ACHN (cell line): ENCODE data around the gene KLHL3.

Experiments
- DNase-seq: peaks from one replicate; pipeline ENCODE4 v3.0.0-alpha.2; 2015
- in situ Hi-C: cut with HindIII; loops from 2 replicates; pipeline ENCODE4 v1.10.0; 2017; ENCODE audit warnings: low sequenced_read_pairs, low pct_ligation_motif_present, low pct_unique_long_range_greater_than_20kb

The KLHL3 gene

DNA sequence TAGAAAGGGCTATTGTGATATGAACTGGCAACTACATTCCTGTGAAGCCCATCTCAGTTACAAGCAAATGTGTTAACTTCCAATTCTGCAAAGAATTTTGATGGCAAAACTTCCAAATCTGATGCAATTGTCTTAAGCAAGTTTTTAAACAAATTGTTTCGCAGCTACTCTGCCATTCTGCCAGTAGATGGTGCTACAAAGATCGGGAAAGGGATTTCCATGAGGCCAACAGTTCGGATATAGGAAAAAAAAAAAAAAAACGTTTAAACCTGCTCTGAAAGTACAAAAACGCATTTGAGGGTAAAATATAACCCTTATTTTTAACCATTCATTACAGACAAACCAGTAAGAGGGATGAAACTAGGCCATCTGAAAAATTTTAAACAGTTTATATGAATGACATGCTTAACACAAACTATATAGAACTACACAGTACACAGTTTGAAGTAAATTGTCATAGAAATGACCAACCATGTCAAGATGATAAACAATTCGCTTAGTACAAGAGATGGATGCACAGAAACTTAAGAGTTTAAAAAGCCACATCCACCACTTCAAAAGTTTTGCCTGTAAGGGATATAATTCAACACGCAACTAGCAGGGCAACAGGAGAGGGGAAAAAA, 16.1 kb upstream of the KLHL3 start:
- in situ Hi-C loops, result no loop called here
- peak; percentile 72 for DNase-seq

- in situ Hi-C loops, result no loop called here
These were observed 14.5 kb upstream of the KLHL3 start for GRCh38 chr5:137750436-137750835.

GRCh38 chr5:137747848-137748247, 12.0 kb upstream of the KLHL3 start:
- DNase-seq, result no peak
- in situ Hi-C loops, result no loop called here

More at GRCh38 chr5:137750436-137750835, 14.5 kb upstream of the KLHL3 start:
- DNase-seq, result no peak

- in situ Hi-C loops, result no loop called here
These were observed 7.2 kb upstream of the KLHL3 start for GRCh38 chr5:137743031-137743640.

DNA sequence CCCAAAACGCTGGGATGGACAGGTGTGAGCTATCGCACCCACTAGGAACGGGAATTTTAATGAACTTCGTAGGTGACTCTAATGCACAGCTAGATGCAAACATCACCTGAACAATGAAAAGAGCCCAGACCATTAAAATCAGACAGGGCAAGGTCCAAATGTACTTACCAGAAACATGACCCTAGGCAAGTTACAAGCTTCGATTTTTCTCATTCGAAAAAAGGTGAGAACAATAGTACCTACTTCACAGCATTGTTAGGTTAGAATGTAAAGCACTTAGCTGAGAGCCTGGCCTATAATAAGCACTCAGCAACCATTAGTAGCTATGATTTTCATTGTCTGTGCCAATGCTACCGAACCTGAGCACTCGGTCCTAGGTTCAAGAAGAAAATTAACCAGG, 5.8 kb upstream of the KLHL3 start:
- DNase-seq, result no peak
- in situ Hi-C loops, result no loop called here

More at GRCh38 chr5:137743031-137743640, 7.2 kb upstream of the KLHL3 start:
- DNase-seq, result peak; percentile 69

DNA sequence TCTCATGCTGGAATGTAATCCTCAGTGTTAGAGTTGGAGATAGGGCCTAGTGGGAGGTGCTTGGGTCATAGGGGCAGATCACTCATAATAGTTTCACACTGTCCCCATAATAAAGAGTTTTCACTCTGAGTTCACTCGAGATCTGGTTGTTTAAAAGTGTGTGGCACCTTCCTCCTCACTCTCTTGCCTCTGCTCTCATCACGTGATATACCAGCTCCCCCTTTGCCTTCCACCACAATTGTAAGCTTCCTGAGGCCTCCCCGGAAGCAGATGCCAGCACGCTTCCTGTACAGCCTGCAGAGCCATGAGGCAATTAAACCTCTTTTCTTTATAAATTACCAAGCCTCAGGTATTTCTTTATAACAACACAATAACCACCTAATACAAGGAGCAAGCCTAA, 3.8 kb upstream of the KLHL3 start:
- in situ Hi-C loops, result no loop called here
- no peak for DNase-seq

GRCh38 chr5:137738947-137739346, 3.1 kb upstream of the KLHL3 start:
- in situ Hi-C loops, result no loop called here
- DNase-seq, result no peak

DNA sequence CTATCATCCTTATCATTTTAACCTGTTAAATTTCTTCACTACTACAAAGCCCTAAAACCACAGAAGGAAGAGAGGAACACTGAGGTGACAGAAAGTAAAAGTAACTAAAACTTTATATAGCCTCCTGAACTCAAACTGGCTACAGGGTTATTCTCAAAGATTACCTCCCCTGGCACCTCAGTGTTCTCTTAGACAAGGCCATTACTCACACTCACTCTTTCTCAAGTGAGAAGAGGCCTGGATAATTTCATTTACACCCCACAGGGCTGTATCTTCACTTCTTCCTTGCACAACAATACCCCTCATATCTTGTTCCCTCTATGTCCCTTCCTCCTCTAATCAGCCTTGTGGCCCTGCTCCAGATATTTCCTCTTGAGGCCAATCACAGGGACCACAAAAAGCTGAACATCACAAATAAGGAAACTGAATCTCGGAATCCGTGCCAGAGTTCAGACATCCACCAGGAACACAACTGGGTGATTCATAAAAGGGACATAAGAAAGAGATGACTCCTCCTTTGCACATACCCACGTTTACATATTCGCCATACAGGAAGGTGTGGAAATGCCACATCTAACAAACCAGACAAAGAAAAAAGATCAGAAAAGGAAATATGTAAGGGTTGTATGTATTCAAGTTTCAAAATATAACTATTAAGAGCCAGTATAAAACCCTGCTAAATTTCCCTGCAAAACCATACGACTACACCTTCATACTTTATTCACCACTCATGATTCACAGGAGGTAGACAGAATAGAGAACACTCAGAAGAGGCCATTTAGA, 1.7 kb upstream of the KLHL3 start:
- in situ Hi-C loops, result no loop called here
- no peak for DNase-seq

GRCh38 chr5:137736496-137736895, 607 bp upstream of the KLHL3 start:
- in situ Hi-C loops, result no loop called here
- no peak for DNase-seq

DNA sequence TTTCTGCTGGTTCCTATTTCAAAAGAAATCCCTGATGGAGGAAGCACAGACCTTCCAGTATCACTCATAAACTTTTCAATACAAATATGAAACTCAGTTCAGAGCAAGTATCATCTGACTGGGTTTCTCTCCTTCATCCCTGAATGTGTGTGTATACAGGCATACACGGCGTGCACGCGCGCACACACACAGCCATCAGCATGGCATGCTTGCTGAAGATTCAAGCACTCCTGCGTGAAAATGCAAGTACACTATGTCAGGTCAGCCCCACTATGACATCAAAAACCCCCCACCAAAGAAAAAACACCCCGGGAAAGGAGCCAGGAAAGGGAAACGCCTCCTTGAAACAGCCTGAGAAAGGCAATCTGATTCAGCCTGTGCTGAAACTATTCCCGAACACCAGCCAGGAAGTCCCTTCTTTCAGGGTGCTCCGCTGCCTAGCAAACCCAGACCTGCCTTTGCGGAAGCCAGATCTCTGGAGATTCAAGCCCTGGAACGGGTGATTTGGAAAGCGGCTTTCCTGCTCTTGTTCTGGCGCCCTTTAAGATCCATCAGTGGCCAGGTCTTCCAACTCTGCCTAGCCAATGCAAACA, 831 bp downstream of the KLHL3 start:
- peak; percentile 39 for DNase-seq
- in situ Hi-C loops, result no loop called here

DNA sequence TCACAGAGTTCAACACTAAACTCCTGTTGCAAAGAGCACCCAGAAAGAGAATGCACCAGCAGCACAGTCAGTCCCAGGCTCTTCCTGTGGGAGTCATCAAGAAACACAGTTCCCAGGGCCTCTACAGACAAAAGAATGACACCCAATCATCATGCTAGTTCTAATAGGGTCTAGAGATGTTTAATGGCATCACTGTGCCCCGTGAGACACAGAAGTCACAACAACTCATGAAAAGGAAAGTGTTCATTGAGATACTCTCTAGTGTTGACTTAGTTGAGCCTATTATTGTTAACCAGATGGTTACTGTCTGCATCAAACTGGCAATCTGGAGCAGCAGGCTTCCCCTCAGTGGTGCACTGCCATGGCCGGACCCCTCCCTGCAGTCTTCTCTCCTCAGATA, 1.6 kb downstream of the KLHL3 start:
- no peak for DNase-seq
- in situ Hi-C loops, result no loop called here

DNA sequence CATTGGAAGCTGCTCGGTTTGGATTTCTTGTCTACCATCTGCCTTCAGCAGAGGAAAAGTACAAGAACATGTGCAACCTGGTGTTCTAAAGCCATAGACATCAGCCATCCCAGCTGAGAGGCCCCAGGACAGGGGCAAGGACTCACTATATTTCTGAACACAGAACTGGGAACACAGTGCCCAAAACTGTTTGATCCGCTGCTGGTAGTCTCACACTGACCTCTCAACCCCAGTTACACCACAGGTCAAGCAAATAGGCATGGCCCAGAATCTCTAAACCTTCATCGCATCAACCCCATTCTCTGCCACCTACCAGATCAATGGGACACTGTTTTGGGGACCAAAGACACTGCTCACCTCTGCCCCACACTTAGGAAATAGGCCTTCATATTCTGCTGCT, 2.0 kb downstream of the KLHL3 start:
- in situ Hi-C loops, result no loop called here
- DNase-seq, result no peak

DNA sequence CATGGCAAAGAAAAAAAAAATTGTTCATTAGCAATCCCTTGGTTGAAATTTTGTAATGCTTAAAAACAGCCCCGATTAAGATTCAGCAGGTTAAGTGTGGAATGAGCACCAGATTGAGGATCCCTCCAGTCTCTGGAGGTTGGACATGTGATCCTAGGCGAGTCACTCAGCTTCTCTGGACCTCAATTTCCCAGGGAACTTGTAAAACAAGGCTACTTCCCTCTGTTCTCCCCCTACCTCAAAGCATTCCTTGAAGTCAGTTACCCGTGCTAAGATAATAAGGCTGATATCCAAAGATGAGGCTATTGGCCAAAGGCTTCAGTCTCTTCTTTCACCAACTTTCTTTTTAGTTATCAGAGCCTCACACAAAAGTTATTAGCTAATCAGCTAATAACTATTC, 2.9 kb downstream of the KLHL3 start:
- in situ Hi-C loops, result no loop called here

DNA sequence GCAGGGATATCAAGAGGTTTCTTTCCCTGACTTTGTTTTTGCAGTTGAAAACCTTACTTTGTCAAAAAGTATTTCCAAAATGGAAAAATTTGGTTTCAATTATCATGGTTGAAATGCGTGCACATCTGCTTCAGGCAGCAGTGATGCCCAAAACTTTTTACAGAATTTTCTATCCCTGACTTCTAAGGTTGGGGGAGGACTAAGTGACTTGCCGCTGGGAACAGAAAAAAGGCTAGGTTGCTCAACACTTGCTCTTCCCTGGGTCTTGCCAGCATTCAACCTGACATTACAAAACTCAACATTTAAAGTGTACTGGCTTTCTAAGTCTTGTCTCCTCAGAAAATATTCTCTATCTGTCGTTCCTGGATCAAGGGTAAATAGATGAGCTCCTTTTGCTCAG, 4.7 kb downstream of the KLHL3 start:
- no peak for DNase-seq
- in situ Hi-C loops, result no loop called here

More for the DNA sequence above, 2.9 kb downstream of the KLHL3 start:
- DNase-seq, result peak; percentile 28

DNA sequence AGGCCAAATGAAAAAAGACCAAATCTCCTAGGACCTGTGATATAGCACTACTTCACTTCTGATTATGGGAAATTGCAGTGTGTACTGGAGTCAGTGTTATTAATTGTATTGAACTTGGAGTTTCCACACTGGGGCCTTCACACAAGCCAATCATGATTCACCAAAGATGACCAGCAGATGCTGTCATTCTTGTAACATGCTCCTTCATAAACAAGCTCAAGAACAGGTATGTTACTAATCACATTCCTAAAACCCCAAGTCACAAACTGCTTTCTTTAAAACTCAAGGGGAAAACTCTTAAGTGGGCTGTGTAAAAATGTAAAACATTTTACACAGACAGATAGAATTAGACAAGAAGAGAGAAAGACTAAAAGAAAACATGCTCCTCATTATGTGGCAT, 5.6 kb downstream of the KLHL3 start:
- no peak for DNase-seq
- in situ Hi-C loops, result no loop called here

- DNase-seq, result no peak
- in situ Hi-C loops, result no loop called here
These were observed 7.8 kb downstream of the KLHL3 start for GRCh38 chr5:137728048-137728447.

- in situ Hi-C loops, result no loop called here
- DNase-seq, result no peak
These were observed 8.3 kb downstream of the KLHL3 start for GRCh38 chr5:137727623-137728022.

DNA sequence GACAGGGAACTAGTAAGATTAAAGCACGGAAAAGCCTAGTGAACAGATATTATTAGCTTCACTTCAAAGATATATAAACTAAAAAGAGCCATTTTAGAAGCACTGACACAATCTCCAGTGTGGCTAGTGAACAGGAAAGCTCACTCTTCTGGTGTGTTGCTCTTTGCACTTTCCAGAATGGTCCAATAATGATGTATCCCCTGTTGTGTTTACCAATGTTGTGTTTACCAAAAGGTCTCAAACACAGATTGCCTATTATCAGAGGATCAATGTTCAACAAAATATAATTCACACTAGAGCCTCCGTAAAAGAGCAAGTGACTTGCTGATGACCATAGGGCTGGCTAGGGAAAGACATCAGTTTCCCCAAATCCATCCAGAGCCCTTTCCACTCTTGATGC, 11.6 kb downstream of the KLHL3 start:
- in situ Hi-C loops, result no loop called here

DNA sequence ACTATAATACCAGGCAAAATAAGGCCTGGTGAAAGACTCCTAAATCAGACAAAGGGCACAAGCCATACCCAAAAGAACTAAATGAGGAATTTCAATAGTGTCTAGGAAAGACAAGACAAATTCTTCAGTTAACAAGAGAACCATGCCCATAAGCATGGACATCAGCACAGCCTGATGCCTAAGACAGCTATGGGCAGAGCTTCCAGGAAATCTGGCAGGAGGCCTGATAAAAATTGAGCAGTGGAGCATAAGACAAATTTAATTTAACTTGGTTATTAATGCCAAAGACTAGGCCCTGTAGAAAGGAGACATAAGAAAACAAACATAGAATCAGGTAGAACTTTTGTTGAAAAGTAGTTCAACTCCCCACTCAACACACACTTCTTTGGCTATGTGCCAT, 17.3 kb downstream of the KLHL3 start:
- in situ Hi-C loops, result no loop called here
- no peak for DNase-seq

More for the DNA sequence above, 11.6 kb downstream of the KLHL3 start:
- DNase-seq, result no peak
